Kidney (tissue), 22 donors: ENCODE results near the gene TEAD3. TPM values are rescaled to one million over a fixed set of nuclear protein-coding genes. Genes with fewer than 3 reads are reported as not detected.

ENCODE experiments used
- DNase-seq, 5 donors: peaks; one replicate each; pipeline ENCODE4 v3.0.0-alpha.2; 2013 to 2020
- FAIRE-seq: peaks from 2 replicates; lab custom pipeline; 2012; peaks lifted over from hg19 to GRCh38; lab: Jason Lieb, UNC
- H3K27ac ChIP-seq, 2 donors: one replicate each; pipeline ENCODE4 v1.7.0; 2013; ENCODE audit warnings: low read depth in 2 of 2, low read length in 2 of 2, inconsistent platforms in 1 of 2
- H3K27me3 ChIP-seq: one replicate; pipeline ENCODE4 v1.7.1; 2013; ENCODE audit warnings: low read length, inconsistent platforms; ENCODE audit not compliant: control insufficient read depth, insufficient read depth
- H3K36me3 ChIP-seq, 3 donors: one replicate each; pipeline versions ENCODE4 v1.7.0 to v1.7.1; 2013; ENCODE audit warnings: low read length in 3 of 3, control low read depth in 1 of 3, inconsistent platforms in 1 of 3; ENCODE audit not compliant: insufficient read depth in 3 of 3, control insufficient read depth in 2 of 3
- H3K4me1 ChIP-seq, 3 donors: one replicate each; pipeline versions ENCODE4 v1.7.0 to v1.7.1; 2013; ENCODE audit warnings: low read length in 3 of 3, inconsistent platforms in 1 of 3, low read depth in 1 of 3; ENCODE audit not compliant: control insufficient read depth in 2 of 3, insufficient read depth in 2 of 3
- H3K4me3 ChIP-seq, 3 donors: one replicate each; pipeline versions ENCODE4 v1.7.0 to v1.8.1; 2013; ENCODE audit warnings: low read length in 3 of 3, control low read depth in 1 of 3, inconsistent platforms in 1 of 3
- H3K9ac ChIP-seq, 3 donors: one replicate each; pipeline versions ENCODE4 v1.7.0 to v1.7.1; 2013; ENCODE audit warnings: low read length in 3 of 3, control low read depth in 1 of 3, inconsistent platforms in 1 of 3
- H3K9me3 ChIP-seq, 3 donors: one replicate each; pipeline versions ENCODE4 v1.7.0 to v1.7.1; 2013; ENCODE audit warnings: low read length in 3 of 3, control low read depth in 1 of 3, inconsistent platforms in 1 of 3; ENCODE audit not compliant: control insufficient read depth in 2 of 3, insufficient read depth in 1 of 3
- CTCF ChIP-seq: IDR thresholded peaks from 3 replicates; pipeline ENCODE4 v1.5.1; 2012; ENCODE audit warnings: mild to moderate bottlenecking, moderate library complexity, borderline replicate concordance; ENCODE audit not compliant: insufficient read depth; ENCODE audit errors: extremely low read depth
- intact Hi-C: fragments of 100-400 bp; cut with DNase I; formaldehyde crosslinking; loops from one replicate; pipeline ENCODE4 v1.11.1; 2022
- long read RNA-seq, 10 donors: library from polyadenylated mRNA in 1 of 10; unstranded in 1 of 10; transcript quantifications; one replicate each; pipeline ENCODE4 v2.0.0 and lab custom pipeline, GENCODE V29; 2021 to 2026
- polyA plus RNA-seq: library from polyadenylated mRNA; stranded (reverse); fragments of 350-450 nt; fragmentation: Illumina TruSeq; extraction: RNeasy Lipid Tissue Mini Kit (QIAGEN cat#74804); gene quantifications from one replicate; pipeline ENCODE4 v1.2.3, GENCODE V29; 2014; ENCODE audit warnings: low read depth, low replicate concordance; ENCODE audit not compliant: insufficient read depth
- total RNA-seq: library from RNA; stranded (reverse); fragmentation: NEBNext Ultra II Directional; extraction: Animal tissue kit (Norgen Biotek cat#: 25700); gene quantifications from one replicate; pipeline ENCODE4 v1.2.1, GENCODE V29; 2021
- donor health status: control.
- donor health status: control.
- donor health status: control.
- donor health status: control.
- donor health status: control.
- donor health status: DM: yes; HTN: yes; CAD: no.
- donor health status: Normal renal cell carcinoma (clear cell type).

TEAD3 gene
- total RNA-seq (18.0 TPM), polyA plus RNA-seq (11.3 TPM)
- long read RNA-seq, donor 1, partial matches to known transcripts, result 0 of 9 reads
- long read RNA-seq, donor 1, other reads (novel, unspliced or antisense), result 9 of 9 reads
- long read RNA-seq, donor 2, partial matches to known transcripts, result 0 of 8 reads
- long read RNA-seq, donor 2, other reads (novel, unspliced or antisense), result 8 of 8 reads
- long read RNA-seq, donor 3, partial matches to known transcripts, result 0 of 5 reads
- long read RNA-seq, donor 3, other reads (novel, unspliced or antisense), result 5 of 5 reads
- long read RNA-seq, donor 4, result 0 reads
- long read RNA-seq, donor 5, result 0 reads
- long read RNA-seq, donor 6, result 0 reads
- long read RNA-seq, donor 7, partial matches to known transcripts, result 13 of 17 reads
- long read RNA-seq, donor 7, other reads (novel, unspliced or antisense), result 4 of 17 reads
- long read RNA-seq, donor 8, result 0 reads
- long read RNA-seq, donor 9, partial matches to known transcripts, result 0 of 5 reads
- long read RNA-seq, donor 9, other reads (novel, unspliced or antisense), result 5 of 5 reads
- long read RNA-seq, donor 10, result 0 reads

GRCh38 chr6:35496841-35497570 lies at the start of gene TEAD3:
Gene TEAD3 (minus strand): TSS chr6:35497079.
- intact Hi-C loops, result no loop called here

GRCh38 chr6:35544769-35545361 lies 48.0 kb upstream of the TEAD3 start:
- no peaks in the 10 kb centered on the region for H3K27me3 ChIP-seq
- FAIRE-seq (no peak), DNase-seq (peak in 1 of 5 donors; percentile 37)
- no peak overlapping the region for H3K27ac ChIP-seq
- no peak overlapping the region for H3K9ac ChIP-seq
- TF ChIP-seq CTCF, result no peak
- intact Hi-C loops, result no loop called here
- no peak overlapping the region for H3K4me3 ChIP-seq
- no peaks in the 10 kb centered on the region for H3K9me3 ChIP-seq
- no peaks in the 10 kb centered on the region for H3K4me1 ChIP-seq
- H3K36me3 ChIP-seq, result no peaks in the 10 kb centered on the region

More at GRCh38 chr6:35496841-35497570, at the start of gene TEAD3:
- Histone ChIP-seq H3K9ac (peak within 1 kb of the TSS; percentile 11 to 82 (median 27)), H3K4me1 (peaks cover 8 to 23% (median 8%) of the 10 kb centered on the region in 3 donors), H3K36me3 (no peaks in the 10 kb centered on the region), H3K27me3 (no peaks in the 10 kb centered on the region), H3K9me3 (no peaks in the 10 kb centered on the region), H3K27ac (peak within 1 kb of the TSS; percentile 80 to 89), H3K4me3 (peak within 1 kb of the TSS; percentile 56 to 69 (median 62))
- no peak for FAIRE-seq
- peak; percentile 91 to 95 (median 93) for DNase-seq
- TF ChIP-seq CTCF, result no peak

- no peaks in the 10 kb centered on the region for H3K36me3 ChIP-seq
- TF ChIP-seq CTCF, result no peak
- H3K9me3 ChIP-seq, result no peaks in the 10 kb centered on the region
- H3K4me3 ChIP-seq, result no peak overlapping the region
- intact Hi-C loops, result no loop called here
- FAIRE-seq (no peak), DNase-seq (peak in 4 of 5 donors; percentile 9 to 43 (median 28))
- H3K4me1 ChIP-seq, result no peaks in the 10 kb centered on the region
- no peak overlapping the region for H3K27ac ChIP-seq
- no peak overlapping the region for H3K9ac ChIP-seq
- no peaks in the 10 kb centered on the region for H3K27me3 ChIP-seq
These were observed 46.7 kb upstream of the TEAD3 start for GRCh38 chr6:35543459-35544193.
